Hippocampal formation (tissue), 2 donors: ENCODE results near the gene SYT14.
"Not testable (repeated sequence)": the region's sequence is repeated elsewhere in the genome, so short reads cannot be mapped to it uniquely, and the experiment has no call there.

Experiments
- DNase-seq, 2 donors: peaks; one replicate each; lab custom pipeline; 2025; lab: John Stamatoyannopoulos, UW

SYT14 gene

DNA sequence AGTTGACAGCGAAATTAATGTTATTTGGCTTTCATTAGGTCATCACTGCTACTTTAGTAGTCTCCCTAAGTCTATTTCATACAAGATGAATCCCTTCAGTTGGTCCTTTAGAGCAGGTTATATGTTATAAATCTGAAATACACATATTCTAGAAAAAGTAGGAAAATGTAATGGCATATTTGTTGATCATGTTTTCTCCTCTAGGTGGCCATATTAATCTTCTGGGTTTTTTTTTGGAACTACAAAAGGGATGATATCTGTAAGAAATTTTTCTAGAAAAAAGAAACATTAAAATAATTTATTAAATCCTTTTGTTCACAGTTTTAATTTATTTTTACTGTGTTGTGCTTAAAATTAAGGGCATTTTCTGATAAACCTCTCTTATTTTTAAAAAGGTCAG, 87.9 kb downstream of the SYT14 start:
- DNase-seq = no peak

DNA sequence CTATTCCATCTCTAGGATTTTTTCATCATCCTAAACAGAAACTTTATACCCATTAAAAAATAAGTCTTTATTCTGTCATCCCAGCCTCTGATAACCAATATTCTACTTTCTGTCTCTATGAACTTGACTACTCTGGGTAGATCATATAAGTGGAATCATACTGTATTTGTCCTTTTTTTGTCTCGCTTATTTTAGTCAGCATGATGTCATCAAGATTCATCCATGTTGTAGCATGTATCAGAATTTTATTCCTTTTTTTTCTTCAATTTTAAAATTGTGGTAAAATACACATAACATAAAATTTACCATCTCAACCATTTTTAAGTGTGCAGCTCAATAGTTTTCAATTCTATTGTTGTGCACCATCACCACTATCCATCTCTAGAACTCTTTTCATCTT, 90.0 kb downstream of the SYT14 start:
- DNase-seq = no peak

DNA sequence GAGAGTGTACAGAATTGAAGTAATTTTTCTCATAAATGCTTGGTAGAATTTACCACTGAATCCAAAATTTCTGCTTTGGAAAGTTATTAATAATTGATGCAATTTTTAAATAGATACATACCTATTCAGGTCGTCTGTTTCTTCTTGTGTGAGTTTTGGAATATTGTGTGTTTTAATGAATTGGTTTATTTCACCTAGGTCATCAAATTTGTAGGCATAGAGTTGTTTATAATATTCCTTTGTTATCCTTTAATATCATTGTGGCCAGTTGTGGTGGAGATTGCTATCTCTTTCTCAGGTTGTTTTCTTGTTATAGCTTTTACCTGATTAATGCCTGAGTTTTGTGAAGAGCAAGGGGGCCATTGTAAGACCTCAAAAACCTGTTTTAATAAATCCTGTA, 93.5 kb downstream of the SYT14 start:
- DNase-seq = no peak

DNA sequence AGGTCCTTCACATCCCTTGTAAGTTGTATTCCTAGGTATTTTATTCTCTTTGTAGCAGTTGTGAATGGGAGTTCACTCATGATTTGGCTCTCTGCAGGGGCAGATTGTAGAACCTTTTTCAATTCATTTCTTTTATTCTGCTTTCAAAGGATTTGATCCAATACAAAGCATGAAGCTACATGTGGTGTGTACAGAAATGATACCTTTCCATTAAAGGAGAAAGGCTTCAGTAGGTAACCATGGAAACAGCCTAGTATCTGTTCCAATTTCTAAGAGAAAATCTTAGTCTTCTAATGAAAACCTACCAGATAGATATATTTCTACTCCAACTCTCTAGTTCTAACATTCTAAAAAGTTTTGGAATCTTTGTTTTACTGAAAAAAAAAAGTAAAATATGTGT, 105.0 kb downstream of the SYT14 start:
- DNase-seq = no peak

DNA sequence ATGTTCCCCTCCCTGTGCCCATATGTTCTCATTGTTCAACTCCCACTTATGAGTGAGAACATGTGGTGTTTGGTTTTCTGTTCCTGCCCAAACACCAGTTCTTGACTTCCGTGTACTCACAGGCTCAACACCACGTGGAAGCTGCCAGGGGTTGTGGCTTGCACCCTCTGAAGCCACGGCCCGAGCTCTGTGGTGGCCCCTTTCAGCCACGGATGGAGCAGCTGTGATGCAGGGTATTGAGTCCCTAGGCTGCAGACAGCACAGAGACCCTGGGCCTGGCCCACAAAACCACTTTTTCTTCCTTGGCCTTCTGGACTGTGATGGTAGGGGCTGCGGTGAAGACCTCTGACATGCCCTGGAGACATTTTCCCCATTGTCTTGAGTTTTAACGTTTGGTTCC, 111.6 kb downstream of the SYT14 start:
- DNase-seq = no peak

DNA sequence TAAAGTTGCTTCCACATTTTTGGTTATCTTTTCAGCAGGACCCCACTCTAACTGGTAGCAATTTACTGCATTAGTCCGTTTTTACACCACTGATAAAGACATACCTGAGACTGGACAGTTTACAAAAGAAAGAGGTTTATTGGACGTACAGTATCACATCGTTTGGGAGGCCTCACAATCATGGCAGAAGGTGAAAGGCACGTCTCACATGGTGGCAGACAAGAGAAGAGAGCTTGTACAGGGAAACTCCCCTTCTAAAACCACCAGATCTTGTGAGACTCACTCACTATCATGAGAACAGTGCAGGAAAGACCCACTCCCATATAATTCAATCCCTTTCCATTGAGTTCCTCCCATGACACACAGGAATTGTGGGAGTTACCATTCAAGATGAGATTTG, 112.5 kb downstream of the SYT14 start:
- not testable (repeated sequence) for DNase-seq

DNA sequence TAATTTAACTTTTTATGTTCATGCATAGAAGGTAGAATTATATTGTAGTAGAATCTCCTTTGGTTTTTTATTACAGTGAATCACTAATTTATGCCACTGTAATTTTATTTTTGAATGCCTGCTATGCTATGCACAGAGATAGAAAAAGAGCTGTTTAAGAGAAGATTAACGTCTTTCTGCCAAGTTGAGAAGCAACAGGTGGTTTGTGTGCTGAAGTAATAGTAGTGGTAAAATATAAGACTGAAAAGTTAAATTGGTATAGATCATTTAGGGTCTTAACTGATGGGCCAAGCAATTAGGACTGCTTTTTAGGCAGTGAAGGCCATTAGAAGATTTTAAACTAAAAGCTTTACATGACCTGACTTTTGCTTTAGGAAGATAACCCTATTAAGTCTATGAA, 115.1 kb downstream of the SYT14 start:
- DNase-seq = no peak

DNA sequence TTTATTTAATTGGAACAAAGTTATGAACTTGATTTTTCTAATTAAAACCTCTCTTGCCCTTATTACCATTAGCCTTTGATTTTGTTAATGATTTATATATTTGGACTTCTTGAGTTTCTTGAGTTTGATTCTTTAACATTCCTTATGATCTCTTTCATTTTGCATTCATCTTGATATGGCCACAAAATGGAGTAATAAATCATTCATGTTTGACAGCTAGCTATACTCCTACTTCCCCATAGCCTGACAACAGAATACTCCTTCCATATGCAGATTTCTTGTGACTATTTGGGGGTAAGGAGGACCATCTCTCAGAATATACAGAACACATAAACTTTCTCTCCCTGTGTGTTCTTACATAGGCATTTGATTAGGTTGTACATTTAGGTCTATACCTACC, 119.6 kb downstream of the SYT14 start:
- no peak for DNase-seq

DNA sequence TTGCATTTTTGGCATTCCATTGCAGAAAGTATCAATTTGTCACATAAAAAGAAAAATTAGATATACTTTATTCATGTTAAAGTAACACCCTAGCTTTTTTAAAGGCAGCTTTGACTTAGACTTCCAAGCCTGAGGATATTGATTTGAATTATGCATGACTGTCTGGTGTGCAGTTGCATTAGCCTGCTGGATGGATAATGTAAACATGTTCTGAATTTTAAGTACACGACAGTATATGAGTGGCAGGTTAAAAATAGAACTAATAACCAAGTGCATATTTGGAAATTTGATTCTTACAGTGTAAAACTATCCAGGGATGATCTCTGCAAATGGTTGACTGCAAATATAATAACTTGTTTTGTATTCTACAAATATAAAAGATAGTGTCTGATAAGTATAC, 124.0 kb downstream of the SYT14 start:
- no peak for DNase-seq

DNA sequence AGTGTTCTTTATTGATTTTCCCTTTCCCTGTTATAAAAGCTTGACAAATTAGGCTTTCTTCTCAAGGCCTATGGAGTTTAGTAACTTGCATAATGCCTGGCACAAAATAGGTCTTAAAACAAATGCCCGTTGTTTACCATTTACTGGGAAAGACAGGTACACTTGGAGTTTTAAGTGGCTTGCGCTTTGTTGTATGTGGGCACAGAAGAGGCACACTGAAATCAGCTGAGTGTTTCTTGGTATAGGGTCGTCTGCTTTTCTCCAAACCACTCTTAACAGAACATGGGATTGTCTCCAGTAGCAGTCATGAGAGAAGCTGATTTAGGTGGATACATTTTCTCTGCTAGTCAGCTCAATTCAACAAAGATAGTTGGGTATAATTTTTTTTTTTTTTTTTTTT, 132.5 kb downstream of the SYT14 start:
- no peak for DNase-seq

DNA sequence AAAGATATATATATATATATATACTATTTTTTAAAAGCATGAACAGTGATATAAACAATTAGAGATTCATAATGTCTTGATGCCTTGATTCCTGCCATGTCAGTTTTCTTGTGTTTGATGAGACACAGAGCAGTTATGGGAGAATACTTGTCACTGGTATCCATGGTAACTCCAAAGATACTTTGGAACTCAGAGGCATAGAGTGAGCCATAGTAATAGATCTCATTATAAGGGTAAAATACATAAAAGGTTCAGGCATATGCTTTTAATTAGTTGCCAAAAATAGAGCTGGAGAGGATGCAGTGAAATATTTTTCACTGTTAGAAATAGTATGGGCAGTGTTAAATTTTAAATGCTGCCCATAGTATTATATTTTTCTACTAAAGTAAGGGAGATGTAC, 134.1 kb downstream of the SYT14 start:
- no peak for DNase-seq

DNA sequence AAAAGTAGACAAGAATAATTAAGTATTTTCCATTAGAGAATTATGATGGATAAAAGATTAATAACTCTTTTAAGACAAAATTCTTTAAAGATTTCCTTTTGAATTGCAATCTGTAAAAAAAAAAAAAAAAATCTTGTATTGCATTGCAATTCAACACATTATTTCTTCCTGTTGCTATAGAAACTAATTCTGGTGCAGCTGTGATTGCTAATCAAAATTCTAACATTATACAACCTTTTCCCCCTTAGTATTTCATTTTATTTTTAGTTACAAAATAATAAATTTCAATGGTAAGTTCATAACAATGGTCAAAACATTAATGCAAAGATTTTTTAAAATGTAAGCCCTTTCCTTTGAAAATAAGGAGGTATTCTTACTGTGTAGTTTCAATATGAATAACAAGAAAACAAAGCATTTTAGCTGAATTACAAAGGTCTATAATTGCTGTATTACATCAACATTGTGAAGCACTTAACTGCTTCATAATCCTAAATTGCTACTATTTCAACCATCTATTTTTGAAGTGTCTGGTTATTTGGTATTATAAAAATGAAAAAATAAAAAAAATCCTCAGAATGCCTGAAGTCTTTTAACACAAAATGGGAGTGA, 135.0 kb downstream of the SYT14 start:
- DNase-seq = no peak

DNA sequence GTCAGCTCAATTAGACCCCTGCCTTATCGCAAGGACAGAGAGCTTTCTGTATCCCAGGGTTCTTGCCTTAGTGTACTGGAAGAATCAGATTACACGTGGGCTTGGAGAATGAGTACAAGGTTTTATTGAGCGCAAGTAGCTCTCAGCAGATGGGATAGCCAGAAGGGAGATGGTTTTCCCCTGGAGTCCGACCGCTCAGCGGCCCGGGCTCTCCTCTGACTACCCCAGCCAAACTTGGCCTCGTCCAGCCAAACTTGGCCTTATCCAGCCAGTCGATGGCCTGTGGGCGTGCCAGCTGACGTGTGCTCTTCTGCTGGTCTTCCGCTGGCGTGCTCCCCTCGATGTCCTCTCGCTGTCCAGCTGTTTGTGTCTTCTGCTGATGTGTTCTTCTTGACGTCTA, 136.9 kb downstream of the SYT14 start:
- DNase-seq = no peak

DNA sequence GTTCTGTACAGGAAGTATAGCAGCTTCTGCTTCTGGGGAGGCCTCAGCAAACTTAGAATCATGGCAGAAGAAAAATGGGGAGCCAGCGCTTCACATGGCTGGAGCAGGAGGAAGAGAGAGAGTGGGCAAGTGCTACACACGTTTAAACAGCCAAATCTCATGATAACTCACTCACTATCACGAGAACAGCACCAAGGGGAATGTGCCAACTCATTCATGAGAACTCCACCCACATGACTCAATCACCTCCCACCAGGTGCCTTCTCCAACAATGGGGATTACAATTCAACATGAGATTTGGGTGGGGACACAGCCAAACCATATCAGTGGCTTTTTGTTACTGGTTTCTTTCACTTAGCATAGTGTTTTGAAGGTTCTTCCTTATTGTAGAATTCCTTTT, 138.6 kb downstream of the SYT14 start:
- no peak for DNase-seq

DNA sequence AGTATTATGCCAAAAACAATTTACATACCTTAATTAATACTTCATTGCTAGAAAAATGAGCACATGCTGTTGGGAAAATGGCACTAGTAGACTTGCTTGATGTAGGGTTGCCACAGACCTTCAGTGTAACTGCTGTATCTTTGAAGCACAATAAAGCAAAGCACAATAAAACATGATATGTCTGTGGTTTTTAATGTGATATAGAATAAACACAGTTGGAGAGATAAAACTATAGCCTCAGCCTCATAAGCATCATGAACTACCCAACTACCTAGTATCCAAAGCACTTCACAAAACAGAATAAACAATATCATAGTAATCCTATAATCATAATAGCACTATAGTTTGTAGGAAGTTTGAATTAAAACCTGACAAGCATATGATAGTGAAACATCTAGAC, 143.5 kb downstream of the SYT14 start:
- DNase-seq = no peak

DNA sequence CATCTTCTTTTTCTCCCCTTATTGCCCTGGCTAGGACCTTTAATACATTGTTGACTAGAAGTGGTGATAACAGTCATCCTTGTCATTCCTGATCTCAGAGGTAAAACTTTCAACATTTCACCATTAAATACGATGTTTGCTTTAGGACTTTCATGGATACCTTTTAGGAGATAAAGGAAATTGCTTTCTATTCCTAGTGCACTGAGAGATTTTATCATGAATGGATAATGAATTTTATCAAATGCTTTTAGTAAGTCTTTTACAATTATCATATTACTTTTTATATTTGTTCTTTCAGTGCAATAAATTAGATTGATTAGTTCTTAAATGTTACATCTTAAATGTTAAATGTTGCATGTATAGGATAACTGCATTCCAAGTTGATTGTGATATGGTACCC, 147.3 kb downstream of the SYT14 start:
- DNase-seq = no peak

DNA sequence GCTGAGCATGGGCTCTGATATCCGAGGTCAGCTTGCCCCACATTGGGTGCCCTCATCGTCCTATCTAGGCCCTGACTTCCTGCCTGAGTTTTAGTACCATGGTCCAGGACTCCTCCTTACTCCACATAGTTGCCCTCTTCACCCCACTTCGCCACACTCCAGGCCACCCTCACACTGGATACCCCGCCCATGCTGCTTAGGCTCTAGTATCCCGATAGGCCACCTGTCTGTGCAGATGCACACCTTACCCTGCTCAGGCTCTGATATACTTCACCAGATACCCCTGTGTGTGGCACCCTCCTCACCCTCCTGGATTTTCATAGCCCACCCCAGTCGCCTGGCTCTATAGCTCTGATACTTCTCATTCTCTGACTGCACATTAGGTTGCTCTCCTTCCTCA, 149.0 kb downstream of the SYT14 start:
- no peak for DNase-seq

DNA sequence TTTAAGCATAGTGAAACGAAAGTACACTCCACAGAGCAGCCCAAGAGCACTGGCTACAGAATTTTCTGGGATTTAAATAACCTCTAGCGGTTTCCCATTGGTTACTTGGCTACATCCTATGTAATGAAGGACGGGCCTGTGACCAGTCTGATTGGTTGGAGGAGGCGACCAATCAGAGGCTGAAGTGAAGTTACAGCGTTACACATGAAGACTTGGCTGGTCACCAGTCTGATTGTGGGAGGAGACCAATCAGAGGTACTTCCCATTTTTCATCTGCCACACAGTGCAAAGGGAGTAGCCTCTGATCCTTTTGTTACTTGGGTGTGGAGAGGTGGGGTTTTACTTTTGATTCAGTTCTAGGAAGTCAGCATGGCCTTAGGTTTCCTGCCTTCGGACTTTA, 151.8 kb downstream of the SYT14 start:
- DNase-seq = no peak

DNA sequence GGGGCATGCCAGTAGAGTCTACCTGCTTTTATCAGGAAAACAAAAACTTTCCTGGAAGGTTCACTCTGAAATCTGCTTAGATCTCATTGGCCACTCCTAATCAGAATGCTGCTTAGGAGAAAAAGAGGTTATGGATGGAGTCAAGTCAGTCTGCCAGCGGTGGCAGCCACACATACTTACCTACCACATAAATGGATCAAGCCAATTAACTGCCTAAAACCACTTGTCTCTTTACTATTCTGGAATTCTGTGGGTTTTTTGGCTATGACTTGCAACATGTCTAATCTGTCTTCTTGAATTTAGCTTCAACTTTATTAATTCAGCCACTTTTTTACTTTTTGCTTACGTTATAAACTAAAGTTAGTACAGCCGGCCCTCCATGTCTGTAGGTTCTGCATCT, 154.3 kb downstream of the SYT14 start:
- no peak for DNase-seq

DNA sequence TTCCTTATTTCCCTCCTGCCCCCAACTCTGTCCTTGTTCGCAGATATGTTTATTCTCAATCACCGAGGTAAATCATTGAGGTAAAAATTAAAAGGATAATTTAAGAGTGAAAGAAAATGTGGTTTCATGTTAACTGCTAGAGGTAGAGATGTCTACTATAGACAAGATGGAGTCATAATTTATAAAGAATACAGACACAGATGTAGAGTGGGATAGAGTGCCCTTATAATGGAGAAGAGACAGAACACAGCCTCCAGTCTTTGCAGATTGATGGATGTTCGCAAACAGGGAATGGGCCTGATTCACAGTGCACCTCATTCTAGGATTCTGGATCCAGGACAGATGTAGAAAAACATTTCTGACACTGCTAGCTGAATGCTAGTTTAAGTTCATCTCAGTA, 155.4 kb downstream of the SYT14 start:
- DNase-seq = no peak

DNA sequence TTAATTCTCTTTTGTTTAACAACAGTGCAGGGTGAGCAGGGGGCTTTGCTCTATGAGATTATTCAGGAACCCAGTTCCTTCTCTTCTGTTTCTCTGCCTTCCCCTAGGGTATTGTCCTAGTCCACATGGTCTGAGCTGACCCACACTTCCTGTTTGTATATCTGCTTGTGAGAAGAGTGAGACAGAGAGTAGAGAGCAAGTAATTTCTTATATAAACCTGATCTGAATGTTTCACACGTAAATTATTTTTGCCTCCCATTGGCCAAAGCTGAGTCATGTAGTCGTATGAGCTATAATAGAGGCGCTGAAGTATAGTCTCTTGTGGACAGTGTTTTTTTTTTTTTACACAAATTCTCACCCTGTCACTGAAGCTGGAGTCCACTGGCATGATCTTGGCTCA, 160.3 kb downstream of the SYT14 start:
- no peak for DNase-seq

DNA sequence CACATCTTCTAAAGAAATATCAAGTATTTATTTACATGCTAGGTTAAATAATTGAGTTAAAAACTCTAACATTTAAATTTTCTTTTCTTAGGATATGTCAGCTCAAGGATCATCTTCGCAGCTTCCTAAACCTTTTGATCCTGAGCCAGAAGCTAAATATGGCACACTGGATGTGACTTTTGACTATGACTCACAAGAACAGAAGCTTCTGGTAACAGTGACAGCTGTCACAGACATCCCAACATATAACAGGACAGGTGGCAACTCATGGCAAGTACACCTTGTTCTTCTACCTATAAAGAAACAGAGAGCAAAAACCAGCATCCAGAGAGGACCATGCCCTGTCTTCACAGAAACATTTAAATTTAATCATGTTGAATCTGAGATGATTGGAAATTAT, 161.9 kb downstream of the SYT14 start:
- no peak for DNase-seq

DNA sequence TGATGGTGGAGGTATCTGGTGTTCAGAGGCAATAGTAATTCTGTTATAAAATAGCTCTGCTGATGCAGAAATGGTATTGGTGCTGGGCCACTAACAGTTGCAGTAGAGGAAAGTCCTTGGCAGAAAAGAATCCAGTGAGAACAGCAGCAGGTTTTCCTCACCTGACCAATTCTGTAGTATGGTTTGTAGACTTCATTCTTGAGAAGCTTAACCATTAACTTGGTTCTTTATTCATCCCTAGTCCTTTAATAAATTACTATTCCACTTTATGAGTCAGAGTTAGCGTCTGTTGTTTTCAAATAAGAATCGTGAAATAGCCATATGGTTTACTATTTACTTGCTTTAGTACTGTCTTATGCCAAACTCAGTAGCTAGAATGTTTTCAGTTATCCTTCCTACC, 166.1 kb downstream of the SYT14 start:
- DNase-seq = no peak

DNA sequence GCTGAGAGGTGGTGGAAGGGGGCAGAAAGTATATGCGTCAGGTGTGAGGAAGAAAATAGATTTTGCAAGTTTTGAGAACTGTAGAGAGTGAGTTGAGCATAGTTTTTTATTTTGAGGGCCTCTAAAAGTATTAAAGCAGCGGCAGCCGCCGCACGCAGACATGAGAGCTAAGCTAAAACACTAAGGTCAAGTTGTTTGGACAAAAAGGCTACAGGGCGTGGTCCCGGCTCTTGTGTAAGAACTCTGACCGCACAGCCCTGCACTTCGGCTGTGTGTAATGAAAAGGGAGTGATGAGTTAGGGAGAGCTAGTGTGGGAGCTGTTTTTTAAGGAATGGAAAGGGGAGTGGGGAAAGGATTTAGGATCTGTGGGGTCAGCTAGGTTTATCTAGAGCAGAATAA, 174.9 kb downstream of the SYT14 start:
- not testable (repeated sequence) for DNase-seq

DNA sequence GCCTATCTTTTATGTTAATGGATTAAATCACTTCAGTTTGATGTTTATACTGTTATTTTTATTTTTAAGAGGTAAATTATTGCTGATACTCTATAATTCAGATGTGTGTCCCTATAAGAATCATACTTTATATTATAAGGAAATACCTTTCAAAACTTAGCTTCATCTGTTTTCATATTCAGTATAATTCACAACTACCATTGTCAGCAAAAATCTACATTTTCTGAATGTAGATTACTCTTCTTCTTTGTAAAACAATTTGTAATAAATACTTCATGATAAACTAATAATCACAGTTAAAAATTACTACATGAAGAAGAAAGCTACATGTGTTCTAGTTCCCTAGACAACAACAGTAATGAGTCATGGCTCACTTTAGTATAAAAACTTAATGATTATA, 179.2 kb downstream of the SYT14 start:
- no peak for DNase-seq
